Measurements from ENCODE around the gene ASXL2.

ASXL2 gene

GRCh38 chr2:25794544-25795276 is 83.6 kb downstream of the ASXL2 start:
- no peak for DNase-seq

- DNase-seq: no peak
Observed at GRCh38 chr2:25790074-25790790, 88.1 kb downstream of the ASXL2 start.

- DNase-seq: no peak
Observed at GRCh38 chr2:25788457-25788856, 89.8 kb downstream of the ASXL2 start.

- DNase-seq: no peak
Observed at GRCh38 chr2:25787020-25787419, 91.3 kb downstream of the ASXL2 start.

GRCh38 chr2:25784404-25784803 is 93.9 kb downstream of the ASXL2 start:
- DNase-seq: no peak

DNA sequence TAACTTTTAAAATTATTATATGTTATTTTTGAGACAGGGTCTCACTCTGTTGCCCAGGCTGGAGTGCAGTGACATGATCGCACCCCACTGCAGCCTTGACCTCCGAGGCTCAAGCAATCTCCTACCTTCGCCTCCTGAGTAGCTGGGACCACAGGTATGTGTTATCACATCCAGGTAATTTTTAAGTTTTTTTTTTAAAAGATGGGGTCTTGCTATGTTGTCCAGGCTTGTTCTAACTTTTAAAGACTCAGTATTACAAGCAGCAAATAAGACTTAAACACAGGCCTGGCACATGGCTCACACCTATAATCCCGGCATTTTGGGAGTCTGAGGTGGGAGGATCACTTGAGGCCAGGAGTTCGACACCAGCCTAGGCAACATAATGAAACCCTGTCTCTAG is 101.2 kb downstream of the ASXL2 start:
- DNase-seq: no peak

DNA sequence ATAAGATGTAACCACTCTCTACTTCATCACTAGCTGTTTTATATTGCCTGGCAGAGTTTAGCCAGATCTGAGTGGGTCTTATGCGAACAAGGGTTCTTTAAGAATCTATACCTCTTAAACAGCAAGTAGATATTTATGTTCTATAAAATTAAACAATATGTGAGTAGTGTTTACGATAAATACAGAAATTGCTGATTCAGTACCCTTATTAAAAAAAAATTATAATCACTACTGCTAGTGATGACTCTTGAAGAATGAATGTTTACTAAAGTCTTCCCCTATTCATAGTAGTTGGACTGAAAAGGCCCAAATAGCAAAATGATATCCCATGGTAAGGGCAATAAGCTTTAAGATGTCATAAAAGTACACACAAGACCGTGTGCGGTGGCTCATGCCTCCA is 106.2 kb downstream of the ASXL2 start:
- DNase-seq: no peak

GRCh38 chr2:25763575-25763974 is 114.7 kb downstream of the ASXL2 start:
- DNase-seq: no peak

- DNase-seq: no peak
Observed at GRCh38 chr2:25760297-25760696, 118.0 kb downstream of the ASXL2 start.

GRCh38 chr2:25758348-25758747 is 119.9 kb downstream of the ASXL2 start:
- no peak for DNase-seq

- no peak for DNase-seq
Observed at GRCh38 chr2:25757906-25758305, 120.4 kb downstream of the ASXL2 start.

DNA sequence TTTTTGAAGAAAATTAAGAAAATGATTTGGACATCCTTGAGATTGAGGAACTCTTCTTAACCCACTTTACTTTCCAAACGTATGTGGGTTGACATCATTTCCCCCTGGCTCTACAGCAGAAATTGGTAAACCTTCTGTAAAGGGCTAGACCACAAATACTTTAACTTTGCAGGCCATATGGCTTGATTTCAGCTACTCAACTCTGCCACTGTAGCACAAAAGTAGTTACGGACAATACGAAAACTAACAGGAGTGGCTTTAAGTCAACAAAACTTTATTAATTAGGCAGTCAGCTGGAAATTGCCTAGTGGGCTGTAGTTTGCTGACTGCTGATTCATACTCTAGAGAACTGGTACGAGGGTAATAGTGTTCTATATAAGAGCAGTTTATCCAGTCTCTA is 121.8 kb downstream of the ASXL2 start:
- no peak for DNase-seq

DNA sequence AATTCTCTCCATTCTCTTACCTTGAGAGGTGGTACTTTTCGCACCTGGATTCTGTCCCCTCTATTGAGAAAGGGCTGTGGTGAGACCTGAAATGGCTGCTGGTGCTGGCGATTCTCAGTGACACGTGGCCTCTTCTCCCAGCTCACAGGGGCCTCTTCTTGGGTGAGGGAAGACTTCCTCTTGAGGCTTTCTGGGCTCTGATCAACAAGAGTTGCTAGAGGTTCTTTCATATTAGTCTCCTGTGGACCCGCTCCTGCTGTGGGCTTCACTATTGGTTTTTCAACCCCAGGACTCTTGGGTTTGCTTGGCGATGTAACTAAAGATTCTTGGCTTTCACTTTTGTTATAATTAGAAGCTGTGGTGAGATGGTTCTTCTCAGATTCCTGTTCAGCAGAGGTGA is 128.6 kb downstream of the ASXL2 start:
- no peak for DNase-seq

- DNase-seq: no peak
Observed at GRCh38 chr2:25744055-25744454, 134.2 kb downstream of the ASXL2 start.

DNA sequence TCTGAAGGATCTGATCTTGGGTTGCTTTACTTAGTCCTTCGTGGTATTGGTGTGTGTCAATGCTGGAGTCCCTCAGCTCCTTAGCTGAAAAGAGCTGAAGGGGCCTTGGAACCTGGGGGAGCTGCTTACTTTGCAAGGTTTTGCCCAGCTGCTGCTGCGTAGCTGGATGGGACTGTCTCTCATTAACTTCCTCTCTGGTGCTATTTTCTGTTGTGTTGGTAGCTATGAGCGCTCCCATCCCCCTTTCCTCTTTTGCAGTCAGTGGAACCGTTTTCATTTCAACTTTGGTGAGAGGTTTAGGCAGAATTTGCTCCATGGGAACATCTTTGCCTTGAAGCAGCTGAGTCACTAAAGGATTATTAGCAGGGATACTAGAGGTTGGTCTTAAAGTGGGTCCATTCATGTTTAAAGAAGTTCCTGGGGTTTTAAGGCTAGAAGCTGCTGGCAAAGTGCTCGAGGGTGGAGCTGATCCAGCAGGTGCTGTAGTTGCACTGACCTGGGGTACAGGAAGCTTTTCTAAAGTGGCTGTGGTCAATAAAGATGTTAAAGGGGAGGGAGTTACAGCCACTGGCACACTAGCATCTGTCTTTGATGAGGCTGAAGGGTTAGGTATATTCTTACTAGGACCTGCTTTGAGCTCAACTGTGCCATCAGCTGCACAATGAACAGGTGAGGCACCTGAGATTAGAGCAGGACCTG is 135.0 kb downstream of the ASXL2 start:
- no peak for DNase-seq

GRCh38 chr2:25742501-25742900 is 135.8 kb downstream of the ASXL2 start:
- no peak for DNase-seq

GRCh38 chr2:25740810-25741381 is 137.4 kb downstream of the ASXL2 start:
- DNase-seq: no peak

GRCh38 chr2:25738383-25739343 is 139.6 kb downstream of the ASXL2 start:
- DNase-seq: no peak

- no peak for DNase-seq
Observed at GRCh38 chr2:25736899-25737515, 141.3 kb downstream of the ASXL2 start.

DNA sequence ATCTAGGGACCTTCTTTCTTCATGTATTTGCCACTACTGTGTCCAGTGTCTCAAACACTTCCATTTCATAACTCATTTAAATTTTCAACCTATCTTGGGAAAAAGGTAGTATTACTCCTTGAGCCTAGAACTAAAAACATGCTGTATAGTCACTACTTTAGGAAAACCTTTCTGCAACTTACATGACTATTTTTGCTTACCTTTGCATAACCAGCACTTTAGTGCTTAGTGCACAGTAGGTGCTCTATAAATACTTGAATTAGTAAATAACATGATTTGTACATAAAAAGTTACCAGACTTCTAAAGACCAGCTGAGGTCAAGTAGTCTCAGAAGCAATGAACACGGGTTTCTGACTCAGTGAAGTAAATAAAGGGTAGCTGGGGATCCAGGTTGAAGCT is 142.5 kb downstream of the ASXL2 start:
- DNase-seq: no peak

DNA sequence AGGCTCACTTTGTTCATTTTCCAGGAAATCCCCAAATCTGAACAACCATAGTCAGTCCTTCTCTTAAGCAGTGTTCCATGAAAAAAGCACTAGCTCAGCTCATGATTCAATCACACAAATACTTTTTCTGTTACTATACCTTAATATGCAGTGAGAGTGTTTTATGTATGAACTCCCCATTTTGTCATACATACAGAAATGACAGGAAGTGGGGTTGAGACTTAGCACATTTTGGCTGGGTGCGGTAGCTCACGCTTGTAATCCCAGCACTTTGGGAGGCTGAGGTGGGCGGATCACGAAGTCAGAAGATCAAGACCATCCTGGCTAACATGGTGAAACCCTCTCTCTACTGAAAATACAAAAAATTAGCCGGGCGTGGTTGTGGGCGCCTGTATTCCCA is 149.7 kb downstream of the ASXL2 start:
- no peak for DNase-seq

DNA sequence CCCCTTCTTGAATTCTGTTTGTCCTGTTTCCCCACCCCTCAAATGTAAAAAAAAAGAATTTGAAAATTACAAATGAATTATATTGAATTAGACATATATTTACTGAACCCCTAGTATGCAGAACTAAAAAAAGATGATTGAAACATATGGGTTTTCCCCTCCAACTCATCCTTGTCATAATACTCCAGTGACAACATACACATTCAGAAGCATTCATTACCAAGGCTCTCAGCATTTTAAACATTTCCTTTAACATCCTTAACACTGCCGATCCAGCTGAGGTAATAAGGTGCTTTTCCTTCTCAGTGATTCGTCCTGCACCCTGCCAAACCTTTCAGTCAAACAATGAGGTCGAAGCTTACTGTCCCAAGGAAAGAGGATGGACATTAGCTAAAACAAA is 151.8 kb downstream of the ASXL2 start:
- DNase-seq: no peak

Data from SW 1271 (cell line).